Measurements from ENCODE around the gene FBN1.

FBN1 gene

DNA sequence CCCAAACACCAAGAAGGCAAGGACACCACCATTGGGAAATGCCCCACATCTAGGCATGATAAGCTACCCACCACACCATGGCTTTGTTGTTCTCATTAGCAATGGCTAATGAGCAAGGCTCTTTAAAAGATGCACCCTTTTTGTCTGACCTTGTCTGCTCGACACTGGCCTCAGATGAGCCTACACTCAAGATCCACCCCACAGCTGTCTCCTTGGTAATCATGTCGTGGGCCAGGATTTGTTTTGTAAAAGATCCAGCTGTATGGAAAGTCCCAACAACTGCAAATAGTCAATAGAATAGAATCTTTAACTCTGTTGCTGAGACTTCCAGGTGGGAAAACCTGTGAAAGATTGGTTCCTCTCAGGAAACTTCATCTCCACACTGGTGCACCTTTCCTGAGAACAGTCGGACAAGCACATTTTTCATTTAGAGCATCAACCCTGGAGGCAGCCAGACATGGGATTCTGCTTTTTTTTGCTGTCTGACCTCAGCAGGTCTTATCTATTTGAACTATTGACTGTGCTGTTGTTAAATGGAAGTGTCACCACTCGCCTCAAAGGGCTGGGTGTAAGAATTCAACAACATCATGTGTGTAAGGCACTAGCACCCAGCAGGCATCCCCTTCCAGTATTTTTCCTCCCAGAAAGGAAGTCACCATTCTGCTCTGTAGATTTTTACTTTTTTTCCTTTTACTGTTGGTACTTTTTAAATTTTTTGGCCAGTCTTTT lies 278.8 kb downstream of the FBN1 start:
- DNase-seq (ENCODE audit: low read depth): no peak

DNA sequence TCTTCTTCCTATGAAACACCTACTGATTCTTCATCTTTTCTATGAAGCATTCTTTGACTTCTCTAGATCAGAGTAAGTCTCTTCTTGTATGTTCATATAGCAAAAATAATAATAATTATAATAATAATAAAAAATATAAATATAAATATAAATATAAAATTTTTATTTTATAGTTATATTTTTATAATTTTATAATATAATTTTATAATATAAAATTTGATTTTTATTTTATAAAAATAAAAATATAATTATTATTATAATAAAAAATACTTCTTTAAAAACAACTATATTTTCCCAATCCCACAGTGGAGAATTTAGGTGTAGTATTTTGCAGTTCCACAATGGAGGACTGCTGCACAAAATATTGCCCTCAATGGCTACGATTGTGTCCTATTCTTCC lies 279.9 kb downstream of the FBN1 start:
- no peak for DNase-seq (ENCODE audit: low read depth)

DNA sequence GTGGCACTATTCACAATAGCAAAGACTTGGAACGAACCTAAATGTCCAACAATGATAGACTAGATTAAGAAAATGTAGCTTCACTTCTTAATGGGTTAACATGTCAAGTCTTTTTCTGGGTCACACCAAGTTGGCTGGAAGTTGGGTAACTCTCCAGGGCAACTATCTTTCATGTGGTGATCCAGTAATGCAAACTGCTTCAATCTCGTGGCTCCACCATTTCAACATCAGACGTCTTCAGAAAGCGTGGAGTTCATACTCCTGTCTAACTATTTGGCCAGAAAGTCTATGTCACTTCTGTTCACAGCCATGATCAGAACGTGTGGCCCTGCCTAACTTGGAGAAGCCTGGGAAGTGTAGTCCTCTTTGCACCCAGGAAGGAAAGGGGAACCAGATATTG lies 282.0 kb downstream of the FBN1 start:
- DNase-seq (ENCODE audit: low read depth): no peak

DNA sequence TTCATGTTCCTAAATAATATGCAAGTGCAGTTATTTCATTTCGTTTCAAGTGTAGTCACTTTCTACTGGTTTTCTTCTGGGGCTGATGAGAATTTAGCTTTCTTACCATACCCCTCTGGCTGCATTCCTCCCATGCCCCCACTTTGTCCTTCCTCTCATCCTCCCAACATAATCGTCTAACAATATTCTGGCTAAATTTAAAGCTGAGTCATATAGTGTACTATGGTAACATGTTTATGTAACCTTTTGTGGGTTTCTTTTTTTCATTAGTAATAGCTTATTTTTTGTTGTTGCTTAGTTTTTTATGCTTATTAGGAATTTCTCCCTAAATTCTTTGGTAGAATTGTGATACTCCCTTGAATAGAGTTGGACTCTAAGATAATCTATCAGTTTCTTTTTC lies 283.8 kb downstream of the FBN1 start:
- DNase-seq (ENCODE audit: low read depth): no peak

DNA sequence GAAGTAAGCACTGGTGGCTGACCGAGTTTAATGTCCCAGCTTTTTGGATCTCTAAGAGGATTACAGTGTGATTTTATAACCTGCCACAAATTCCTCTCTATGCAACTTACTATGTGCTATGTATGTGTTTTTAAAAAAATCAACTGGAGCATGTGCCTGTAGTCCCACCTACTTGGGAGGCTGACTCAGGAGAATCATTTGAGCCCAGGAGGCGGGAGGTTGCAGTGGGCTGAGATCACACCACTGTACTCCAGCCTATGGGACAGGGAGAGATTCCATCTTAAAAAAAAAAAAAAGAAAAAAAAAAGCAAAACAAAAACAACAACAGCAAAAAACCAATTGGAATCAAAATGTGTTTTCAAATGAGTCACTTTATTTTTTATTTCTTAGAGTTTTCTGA lies 284.7 kb downstream of the FBN1 start:
- DNase-seq (ENCODE audit: low read depth): no peak

Data from GM04504 (cell line).